ENCODE data around the gene CD81.

DNA sequence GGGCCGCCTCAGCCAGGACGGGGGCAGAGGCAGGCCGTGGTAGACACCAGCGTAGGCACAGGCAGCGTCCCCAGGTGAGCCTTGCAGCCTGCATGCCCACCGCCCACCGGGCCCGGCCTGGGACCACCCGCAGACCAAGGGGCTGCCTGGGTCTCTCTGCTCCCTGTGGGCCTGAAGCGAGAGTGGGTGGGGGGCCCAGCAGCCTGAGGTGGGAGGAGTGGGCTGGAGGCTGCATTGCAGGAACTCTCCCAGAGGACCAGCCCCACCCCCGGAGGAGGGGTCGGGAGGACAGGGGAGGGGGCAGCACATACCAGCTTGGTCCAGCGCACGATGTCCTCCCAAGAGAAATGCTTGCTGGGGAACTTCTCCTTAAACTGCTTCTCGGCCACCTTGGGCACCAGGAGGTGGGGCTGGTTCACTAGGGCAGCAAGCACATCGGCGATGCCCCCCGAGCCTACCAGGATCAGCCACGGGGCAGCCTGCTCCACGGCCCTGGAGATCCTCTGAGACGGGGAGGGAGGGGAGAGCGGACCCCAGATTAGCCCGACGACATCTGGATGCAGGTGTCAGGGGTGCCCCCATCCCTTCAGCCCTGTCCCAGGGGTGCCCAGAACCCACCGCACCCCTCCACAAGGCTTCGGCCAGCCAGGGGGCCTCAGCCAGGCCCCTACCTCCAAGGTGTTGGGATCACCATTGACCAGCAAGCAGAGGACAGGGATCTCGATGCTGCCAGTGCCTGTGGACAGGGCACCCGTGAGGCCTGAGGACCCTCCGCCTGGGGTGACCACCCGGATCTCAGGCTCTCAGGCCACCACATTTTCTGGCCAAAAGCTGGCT lies 41.0 kb downstream of the CD81 start:
- TF ChIP-seq ZNF8 (CRISPR knock-in tag; IDR thresholded peaks at IDR 0.05) (no peak), ZNF70 (CRISPR knock-in tag; IDR thresholded peaks at IDR 0.05) (no peak), ARNTL (CRISPR knock-in tag; IDR thresholded peaks at IDR 0.05; ENCODE audit: borderline replicate concordance, low read depth) (no peak), RARB (CRISPR knock-in tag; IDR thresholded peaks at IDR 0.05) (no peak), BACH2 (CRISPR knock-in tag; IDR thresholded peaks at IDR 0.05; ENCODE audit: borderline replicate concordance) (no peak), SNAI2 (CRISPR knock-in tag; IDR thresholded peaks at IDR 0.05) (no peak), GLIS3 (CRISPR knock-in tag; IDR thresholded peaks at IDR 0.05) (no peak), ESRRG (CRISPR knock-in tag; IDR thresholded peaks at IDR 0.05) (no peak), OSR1 (CRISPR knock-in tag; IDR thresholded peaks at IDR 0.05) (no peak), CSDC2 (CRISPR knock-in tag; IDR thresholded peaks at IDR 0.05) (no peak), ZFP3 (CRISPR knock-in tag; IDR thresholded peaks at IDR 0.05) (no peak), ZFP30 (CRISPR knock-in tag; IDR thresholded peaks at IDR 0.05) (no peak)
- TF ChIP-seq, protein P1, sequence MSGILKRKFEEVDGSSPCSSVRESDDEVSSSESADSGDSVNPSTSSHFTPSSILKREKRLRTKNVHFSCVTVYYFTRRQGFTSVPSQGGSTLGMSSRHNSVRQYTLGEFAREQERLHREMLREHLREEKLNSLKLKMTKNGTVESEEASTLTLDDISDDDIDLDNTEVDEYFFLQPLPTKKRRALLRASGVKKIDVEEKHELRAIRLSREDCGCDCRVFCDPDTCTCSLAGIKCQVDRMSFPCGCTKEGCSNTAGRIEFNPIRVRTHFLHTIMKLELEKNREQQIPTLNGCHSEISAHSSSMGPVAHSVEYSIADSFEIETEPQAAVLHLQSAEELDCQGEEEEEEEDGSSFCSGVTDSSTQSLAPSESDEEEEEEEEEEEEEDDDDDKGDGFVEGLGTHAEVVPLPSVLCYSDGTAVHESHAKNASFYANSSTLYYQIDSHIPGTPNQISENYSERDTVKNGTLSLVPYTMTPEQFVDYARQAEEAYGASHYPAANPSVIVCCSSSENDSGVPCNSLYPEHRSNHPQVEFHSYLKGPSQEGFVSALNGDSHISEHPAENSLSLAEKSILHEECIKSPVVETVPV (CRISPR knock-in tag; IDR thresholded peaks at IDR 0.05), result no peak
- TF ChIP-seq, protein P2, sequence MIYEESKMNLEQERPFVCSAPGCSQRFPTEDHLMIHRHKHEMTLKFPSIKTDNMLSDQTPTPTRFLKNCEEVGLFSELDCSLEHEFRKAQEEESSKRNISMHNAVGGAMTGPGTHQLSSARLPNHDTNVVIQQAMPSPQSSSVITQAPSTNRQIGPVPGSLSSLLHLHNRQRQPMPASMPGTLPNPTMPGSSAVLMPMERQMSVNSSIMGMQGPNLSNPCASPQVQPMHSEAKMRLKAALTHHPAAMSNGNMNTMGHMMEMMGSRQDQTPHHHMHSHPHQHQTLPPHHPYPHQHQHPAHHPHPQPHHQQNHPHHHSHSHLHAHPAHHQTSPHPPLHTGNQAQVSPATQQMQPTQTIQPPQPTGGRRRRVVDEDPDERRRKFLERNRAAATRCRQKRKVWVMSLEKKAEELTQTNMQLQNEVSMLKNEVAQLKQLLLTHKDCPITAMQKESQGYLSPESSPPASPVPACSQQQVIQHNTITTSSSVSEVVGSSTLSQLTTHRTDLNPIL (CRISPR knock-in tag; IDR thresholded peaks at IDR 0.05; ENCODE audit: low read depth), result no peak
